RCC 7860 (cell line): ENCODE data around the gene CTXN1.
"Not testable (repeated sequence)": the region's sequence is repeated elsewhere in the genome, so short reads cannot be mapped to it uniquely, and the experiment has no call there.

Experiments
- DNase-seq: peaks from one replicate; pipeline ENCODE4 v3.0.0-alpha.2; 2015; ENCODE audit warnings: low spot score
- FAIRE-seq: peaks from 2 replicates; lab custom pipeline; 2012; peaks lifted over from hg19 to GRCh38; lab: Jason Lieb, UNC

The CTXN1 gene

DNA sequence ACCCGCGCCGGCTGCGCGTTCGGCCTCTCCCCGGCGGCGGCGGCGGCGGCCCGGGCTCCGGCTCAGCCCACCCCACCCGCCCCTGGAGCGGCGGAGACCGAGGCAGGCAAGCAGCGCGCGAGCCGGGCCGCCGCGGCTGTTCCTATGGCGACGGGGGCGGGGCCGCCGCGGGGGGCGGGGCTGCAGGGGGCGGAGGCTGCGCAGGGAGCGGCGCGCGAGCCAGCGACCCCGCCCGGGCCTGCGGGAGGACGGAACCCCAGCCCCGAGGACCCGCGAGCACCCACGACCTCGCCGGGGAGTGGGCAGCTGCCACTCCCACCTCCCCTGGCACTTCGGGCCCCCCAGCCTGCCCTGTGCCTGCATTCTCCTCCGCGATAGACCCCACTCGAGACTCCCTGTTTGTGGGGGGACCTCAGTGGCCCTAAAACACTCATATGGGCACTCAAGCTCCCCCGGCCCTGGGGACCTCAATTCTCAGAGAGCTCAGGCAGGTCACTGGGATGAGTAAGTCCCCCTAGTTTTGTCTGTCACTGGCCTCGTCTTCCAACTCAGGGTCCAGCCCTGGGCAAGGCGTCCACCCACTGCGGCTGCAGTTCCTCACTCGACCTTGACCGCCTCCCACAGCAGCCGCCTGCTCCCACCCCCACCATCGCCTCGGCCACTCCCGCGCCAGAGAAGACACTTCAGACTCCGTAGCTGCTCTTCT is at the start of gene CTXN1:
CTXN1 (minus strand) TSS at position 115 of the 706 bp plus-strand sequence. CDS start 597 bp downstream, outside the sequence.
- FAIRE-seq = no peak
- peak; percentile 32 for DNase-seq

DNA sequence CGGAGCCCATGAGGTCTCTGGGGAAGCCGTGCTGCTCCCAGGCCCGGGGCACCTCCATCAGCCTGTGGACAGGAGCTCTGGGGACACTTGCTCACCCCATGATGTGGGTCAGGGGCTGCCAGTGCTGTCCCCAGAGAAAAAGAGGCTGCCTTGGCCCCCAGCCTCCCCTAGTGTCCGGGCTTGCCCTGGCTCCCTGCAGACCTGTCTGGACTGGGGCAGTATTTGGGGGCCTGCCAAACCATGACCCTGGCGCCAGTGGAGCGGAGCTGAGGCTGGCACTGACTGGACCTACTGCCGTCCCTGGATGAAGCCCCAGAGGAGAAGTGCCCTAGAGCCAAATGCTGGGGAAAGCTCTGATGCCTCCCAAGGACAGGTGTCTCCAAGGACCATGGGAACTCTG is 49.1 kb upstream of the CTXN1 start:
- no peak for FAIRE-seq
- no peak for DNase-seq

DNA sequence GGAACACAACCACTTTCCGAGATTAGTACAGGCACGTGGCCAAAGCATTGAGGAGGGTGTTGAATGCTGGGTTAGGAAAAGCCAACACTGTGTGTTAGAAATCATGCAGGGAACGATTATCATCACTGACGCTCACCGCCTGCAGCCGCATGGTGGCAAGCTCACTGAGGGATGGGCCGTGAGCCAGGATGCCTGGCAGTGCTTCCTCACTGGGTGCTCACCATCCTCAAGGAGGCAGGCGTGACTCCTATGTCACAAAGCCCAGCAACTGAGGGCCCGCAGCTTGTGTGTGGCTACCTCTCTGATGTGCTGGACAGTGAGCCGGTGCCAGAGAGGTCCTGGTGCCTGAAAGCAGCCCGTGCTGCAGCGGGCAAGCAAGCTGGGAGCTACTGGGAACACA is 47.9 kb upstream of the CTXN1 start:
- no peak for FAIRE-seq
- no peak for DNase-seq

DNA sequence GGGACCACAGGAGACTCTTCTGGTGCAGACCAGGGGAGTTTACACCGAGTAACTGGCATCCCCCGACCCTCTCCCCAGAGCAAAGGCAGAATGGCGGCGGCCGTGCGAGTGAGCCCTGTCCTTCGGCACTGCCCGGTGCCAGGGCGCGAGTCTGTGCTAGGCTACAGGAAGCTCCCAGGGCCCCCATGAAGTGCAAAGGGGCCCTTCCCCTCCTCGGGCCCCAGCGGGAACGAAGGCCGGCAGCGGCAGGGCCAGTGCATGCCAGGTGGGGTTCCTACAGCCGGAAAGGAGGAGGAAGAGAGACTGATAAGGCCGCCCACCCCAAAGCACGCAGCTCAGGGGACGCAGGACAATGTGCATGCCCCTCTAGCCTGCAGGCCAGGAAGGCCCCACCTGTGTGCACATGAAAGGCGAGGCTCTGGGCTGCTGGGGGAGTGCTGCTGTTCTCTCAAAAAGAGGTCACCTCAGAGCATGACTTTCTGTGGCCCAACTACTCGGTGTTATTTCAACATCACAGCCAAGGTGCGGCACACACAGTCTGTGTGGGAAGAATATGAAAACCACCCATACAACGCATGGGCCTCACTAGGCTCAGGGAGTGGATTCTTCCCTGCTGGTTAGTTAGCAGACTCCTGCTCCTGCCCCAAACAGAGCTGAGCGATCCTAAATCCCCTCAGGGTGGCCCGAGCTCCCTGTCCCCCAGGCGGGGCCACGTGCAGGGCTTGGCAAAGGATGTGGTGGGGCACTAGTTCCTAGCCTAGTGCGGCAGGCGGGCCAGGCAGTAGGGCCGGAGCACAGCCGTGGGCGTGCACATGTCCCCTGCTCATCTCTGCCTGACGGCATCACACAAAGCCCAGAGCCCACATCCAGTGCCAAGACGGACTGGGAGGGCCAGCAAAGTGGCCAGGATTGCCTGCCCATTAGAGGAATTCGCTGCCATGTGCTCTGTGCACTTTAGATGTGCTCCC is 45.9 kb upstream of the CTXN1 start:
- FAIRE-seq = no peak
- no peak for DNase-seq

DNA sequence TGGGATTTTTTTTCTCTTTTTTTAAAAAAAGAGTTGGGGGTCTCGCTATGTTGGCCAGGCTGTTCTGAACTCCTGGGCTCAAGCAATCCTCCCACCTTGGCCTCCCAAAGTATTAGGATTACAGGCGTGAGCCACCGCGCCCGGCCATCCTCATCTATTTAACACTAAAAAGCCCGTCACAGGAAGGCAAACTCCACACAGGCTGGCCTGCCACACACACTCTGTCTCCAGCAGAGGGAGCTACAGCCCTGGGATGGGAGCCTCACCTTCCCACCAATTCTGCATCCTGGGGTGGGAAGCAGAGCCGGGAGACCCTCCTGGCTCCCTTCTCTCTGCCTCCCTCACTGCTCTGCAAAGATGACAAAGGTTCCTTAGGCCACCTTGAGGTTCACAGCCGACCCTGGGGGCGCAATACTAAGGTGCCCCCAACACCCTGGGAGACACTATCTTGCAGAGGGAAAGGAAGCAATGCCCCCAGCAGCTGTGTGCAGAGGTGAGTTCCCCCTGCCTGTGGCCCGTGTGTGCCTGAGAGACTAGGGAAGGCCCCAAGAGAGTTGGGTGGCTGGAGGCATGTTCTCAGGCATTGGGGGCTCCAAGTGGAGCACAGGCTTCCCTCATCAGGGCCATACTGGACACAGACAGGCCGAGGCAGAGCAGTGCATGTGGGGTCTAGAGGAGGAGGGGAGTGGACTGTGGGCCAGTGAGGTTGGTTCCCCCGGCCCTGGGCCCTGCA is 44.9 kb upstream of the CTXN1 start:
- DNase-seq = peak; percentile 21
- FAIRE-seq = no peak

DNA sequence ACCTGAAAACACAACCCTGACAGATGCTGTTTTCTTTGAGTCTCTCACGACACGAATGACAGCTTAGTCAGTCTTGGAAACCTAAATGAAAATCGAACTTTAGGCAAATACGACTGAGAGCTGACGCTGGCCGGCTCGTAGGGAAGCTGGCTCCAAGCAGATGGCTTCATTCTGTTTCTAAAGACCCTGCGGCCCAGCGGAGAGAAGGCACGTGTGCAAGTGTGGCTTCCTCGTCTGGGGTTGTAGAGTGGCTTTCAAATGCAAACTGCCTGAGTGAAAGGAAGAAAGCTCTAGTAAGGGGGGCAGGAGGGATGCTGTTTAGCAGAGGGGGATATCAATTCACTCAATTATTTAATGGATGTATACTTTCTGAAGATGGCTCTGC is 43.6 kb upstream of the CTXN1 start:
- FAIRE-seq (no peak), DNase-seq (no peak)

DNA sequence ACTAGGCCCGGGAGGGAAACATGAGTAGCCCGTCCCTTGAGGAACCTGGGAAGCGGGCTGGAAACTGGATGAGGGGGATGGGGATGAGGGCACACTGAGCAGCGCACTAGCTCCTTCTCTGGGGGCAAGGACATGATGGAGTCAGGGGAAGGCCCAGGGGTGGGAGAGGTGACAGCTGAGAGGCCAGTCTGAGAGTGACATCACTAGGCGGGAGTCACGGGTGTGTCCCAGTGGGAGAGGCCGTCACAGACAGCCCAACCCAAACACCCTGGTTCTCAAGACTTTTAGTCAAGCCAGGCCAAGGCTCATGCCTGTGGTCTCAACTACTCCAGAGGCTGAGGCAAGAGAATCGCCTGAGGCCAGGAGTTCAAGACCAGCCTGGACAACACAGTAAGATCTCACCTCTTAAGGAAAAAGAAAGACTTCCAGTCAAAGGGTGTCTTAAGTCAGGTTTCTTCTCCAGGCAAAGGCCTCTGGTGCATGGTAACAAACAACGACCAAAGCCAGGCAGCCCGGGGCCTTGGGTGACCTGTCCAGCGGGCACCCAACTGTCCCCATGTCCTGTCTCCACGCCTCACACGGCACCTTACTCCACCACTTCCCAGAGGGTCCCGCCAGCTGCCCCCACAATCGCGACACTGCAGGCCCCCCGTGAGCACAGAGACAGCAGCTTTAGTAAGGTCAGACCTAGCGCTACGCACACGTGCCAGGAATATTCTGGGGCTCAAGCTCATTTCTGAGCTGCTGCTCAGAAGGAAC is 43.0 kb upstream of the CTXN1 start:
- DNase-seq = no peak
- no peak for FAIRE-seq

DNA sequence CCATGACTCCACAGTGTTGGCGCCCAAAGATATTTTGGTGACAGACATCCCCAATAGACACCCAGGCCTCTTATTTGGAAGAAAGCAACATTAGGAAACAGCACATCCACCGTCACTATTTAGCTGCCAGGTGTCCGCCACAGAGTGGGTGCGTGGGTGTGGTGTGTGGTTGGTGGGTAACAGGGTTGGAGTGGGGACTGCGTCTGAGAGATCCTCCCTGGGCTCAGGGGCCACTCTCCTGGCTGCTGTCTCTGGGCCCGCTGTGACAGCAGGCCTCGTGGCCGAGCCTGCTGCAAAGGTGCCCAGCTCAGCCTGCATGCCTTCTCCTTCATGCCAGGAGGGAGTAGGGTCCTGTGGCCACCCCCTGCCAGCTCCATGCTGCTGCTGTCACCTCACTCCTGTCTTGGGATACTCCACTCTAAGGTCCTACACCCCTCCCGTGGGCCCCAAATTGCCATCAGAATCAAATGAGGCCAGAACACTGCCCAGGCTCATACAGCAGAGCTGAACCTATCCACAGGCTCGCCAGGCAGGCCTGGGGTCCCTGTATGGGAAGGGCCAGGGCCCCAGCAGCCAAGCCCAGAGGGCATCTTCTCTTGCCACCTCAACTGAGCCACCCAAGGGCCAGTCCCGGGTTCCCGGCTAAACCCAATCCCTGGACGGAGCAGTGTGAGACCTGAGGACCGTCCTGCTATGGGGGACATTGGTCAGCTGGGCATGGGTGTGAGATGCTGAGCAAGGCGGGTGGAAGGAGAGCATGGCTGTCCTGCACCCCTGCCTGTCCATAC is 42.3 kb upstream of the CTXN1 start:
- DNase-seq (no peak), FAIRE-seq (no peak)

DNA sequence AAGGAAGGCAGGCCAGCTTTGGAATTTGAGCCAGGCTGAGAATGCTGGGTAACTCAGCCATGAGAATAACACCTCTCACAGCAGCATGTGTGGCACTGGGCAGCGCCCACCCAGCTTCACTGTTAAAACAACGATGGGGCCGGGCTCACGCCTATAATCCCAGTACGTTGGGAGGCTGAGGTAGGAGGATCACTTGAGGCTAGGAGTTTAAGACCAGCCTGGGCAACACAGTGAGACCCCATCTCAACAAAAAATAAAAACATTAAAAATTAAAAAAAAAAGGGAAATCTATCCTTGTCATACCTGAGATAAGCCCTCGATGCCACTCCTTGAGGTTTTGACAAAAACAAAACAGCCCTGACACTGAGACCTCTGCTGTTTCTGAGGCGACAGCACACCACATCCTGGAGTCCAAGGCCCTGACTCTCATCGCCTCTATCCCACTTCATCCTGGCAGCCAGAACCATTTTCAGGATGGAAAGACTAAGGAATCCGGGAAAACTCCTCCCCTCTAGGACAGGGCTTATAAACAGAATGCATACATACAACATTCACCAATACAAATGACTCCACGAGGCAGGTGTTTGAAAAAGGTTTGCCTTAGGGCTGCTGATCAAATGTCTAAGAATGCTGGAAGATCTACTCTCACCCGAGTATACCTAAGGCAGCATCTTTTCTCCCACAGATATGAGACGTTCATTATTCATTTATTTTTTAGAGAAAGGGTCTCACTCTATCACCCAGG is 40.2 kb upstream of the CTXN1 start:
- FAIRE-seq (no peak), DNase-seq (no peak)

DNA sequence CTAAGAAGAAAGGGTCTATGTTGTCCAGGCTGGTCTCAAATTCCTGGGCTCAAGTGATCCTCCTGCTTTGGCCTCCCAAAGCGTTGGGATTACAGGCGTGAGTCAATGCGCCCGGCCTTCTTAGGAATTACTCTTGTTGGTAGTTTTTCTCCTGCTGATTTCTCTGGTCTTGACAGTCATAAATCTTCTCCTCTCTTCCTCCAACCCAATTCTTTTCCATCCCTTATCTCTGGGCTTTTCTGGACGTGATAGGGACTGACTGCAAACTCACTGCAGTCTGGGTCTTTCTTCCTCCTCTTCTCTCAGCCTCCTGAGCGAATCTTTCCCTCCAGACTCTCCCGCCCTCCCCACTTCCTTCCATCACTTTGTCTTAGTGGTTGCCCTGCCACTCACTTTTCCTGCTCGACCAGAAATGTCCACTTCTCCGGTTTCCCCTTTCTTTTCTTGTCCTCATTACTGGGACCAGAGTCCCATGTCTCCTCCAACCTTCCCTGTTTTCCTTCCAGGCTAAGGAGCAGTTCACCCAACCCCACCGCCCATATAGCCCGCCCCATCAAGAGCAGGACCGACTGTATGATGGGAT is 39.4 kb upstream of the CTXN1 start:
- no peak for DNase-seq
- FAIRE-seq = no peak

DNA sequence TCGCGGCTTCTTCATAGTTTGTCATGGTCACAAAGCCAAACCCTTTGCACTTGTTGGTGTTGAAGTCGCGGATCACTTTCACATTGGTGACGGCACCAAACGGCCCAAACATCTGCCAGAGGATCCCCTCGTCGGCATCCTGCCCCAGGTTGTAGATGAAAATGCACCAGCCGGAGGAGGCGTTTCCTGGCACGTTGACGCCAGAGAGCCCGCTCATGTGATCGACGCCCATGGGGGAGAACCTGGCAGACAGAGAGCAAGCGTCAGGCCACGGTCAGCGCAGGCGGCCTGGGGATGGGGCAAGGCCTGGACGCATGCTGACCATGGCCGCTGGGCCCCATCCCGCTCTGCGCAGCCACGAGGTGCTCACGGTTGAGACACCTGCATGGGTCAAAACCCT is 37.6 kb upstream of the CTXN1 start:
- FAIRE-seq (no peak), DNase-seq (no peak)

DNA sequence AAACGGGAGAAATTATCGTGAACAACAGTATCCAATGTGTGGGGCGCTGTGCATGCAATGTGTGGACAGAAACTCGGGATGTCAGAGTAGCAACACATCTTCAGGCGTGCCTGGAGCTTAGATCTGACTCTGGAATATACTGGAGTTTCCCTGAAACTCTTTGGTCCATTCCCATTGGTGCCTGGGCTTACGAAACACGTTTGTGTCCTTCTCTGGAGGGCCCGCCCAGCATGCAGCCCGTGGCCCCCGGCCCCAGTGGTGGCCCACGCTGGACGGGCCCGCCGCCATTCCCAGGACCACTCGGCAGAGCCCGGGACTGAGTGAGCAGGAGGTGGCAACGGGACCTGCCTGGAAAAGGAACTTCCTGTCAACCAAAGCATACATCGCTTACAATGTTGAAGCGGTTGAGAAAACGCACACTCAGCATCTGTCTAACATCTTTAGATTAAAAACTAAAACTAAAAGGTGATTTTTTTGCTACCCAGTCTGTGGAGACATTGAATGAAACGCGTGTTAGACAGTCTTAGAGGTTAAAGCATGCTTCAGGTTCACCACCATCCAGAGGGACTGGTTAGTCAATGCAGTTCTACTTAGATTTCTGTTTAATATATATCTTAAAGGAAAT is 36.8 kb upstream of the CTXN1 start:
- DNase-seq = no peak

DNA sequence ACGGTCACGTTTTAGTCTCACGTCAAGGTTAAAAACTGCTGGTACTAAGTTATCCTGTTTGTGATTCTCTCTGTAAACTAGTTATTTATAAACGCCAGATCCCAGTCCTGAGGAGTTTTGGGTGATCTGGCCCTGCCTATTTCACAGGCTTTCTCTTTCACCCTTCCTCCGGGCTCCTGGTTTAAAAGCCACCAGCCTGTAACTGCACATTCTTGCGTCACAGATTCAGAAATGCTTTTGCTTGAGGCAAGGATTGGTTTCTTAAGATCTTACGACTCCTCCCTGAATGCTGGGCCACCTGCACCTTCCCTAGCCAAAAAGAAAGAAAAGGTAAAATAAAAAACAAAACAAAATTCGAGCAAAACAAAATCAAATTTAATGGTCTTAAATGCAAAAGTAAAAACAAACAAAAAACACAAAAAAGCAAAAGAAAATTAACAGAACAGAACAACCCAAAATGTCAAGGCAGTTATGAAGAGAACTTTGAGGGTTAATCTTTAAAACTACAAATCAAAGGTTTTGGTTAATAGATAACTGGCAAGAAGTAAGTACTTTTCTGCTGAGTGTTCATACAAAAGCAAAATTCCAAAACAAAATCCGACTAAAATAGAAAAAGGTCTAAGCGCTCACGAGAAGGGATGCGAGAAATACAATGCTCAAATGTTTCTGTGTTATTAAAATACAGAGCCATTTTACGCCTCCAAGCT is 36.1 kb upstream of the CTXN1 start:
- FAIRE-seq = no peak
- DNase-seq = no peak

More for the DNA sequence above, 36.8 kb upstream of the CTXN1 start:
- no peak for FAIRE-seq

DNA sequence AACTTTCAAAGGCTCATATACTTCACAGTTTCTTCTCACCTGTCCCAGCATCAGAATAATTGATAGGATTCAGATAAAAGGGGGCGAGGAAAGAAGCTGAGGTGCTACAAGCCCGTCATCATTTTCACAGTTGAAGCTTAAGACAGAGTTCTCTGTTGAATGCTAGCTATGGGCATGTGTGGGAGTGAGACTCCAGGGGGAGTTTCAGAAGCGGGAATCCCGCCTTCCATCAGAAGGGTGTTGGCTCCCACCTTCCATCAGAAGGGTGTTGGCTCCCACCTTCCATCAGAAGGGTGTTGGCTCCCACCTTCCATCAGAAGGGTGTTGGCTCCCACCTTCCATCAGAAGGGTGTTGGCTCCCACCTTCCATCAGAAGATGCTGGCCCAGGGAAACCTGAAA is 35.1 kb upstream of the CTXN1 start:
- DNase-seq, FAIRE-seq: not testable (repeated sequence)

DNA sequence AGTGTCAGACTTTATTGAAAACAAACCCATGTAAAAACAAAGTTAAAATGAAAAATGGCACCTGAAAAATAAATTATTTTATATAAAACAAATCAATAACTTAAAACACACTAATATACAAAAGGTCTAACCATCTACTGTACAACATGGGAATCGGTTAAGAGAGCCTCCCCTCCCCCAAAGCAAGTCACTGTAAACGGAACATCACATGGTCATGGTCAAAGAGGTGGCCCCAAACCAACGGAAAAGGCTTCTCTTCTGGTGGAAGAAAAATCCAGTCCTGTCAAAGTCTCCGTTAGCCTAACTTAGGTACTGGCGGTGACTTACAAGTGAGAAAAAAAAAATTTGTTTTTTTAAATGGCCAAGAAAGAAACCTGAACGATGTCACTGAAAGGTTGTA is 33.3 kb upstream of the CTXN1 start:
- no peak for DNase-seq
- no peak for FAIRE-seq

DNA sequence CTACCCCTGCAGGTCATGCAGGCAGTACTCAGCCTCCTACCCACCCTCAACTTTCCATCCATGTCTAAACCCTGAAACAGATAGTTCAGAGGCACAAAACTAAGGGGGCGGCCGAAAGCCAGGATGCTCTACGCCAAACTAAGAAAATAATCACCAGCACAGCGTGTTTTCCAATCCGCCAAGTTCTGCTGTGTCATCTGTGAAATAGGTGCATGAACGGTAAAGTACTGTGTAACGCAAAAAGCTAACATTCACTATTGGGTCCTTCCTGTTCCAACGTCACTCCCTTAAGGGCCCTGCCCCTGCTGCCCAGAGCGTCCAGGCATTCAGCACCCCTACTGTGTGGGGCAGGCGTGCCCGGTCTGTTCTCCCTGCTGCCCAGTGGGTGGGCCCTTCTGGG is 29.8 kb upstream of the CTXN1 start:
- FAIRE-seq = no peak
- DNase-seq = no peak

DNA sequence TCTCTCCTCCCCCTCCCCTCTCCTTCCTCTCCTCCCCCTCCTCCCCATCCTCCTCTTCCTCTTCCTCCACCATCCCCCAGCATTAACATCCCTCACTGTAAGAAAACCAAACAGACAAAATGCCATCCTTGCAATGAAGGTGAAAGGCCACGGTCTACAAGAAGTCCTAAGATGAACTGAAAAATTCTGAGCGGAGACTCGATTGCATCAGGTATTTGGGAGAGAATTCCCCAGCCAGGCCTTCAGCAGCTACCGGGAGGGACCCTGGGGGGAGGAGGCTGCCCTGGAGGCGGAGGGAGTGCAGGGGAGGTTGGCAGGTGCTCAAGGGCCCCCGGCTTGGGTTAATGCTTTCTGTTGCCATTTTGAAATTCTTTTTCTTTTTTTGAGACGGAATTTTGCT is 27.6 kb upstream of the CTXN1 start:
- no peak for DNase-seq

DNA sequence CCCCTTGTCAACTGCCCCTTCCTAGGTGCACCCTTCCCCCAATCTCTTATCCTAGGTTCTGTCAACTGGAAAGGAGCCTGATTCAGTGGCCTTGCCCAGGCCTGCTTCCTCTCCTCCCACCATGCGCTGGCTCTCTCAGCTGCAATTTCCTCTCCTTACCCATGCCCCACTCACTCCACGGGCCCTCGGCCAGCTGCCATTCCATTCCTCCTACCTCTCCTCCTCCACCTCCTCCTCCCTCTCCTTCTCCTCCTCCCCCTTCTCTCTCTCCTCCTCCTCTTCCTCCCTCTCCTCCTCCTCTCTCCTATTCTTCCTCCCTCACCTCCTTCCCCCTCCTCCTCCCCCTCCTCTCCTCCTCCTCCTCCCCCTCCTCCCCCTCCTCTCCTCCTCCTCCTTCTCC is 27.1 kb upstream of the CTXN1 start:
- no peak for DNase-seq
- FAIRE-seq = no peak

More for the DNA sequence above, 27.6 kb upstream of the CTXN1 start:
- FAIRE-seq = no peak
